ENCODE data around the gene MYLK.

MYLK gene

GRCh38 chr3:123656691-123657090, 227.4 kb downstream of the MYLK start:
- DNase-seq (ENCODE audit: insufficient read length, low spot score) (no peak), FAIRE-seq (no peak)

- DNase-seq (ENCODE audit: insufficient read length, low spot score) (no peak), FAIRE-seq (no peak)
Measured at GRCh38 chr3:123656274-123656673, 227.9 kb downstream of the MYLK start.

- DNase-seq (ENCODE audit: insufficient read length, low spot score) = no peak
- no peak for FAIRE-seq
Measured at GRCh38 chr3:123655400-123655799, 228.7 kb downstream of the MYLK start.

GRCh38 chr3:123653221-123653682, 230.9 kb downstream of the MYLK start:
- DNase-seq (ENCODE audit: insufficient read length, low spot score) (no peak), FAIRE-seq (no peak)

- DNase-seq (ENCODE audit: insufficient read length, low spot score) (peak; percentile 62), FAIRE-seq (peak; percentile 75)
Measured at GRCh38 chr3:123652342-123652984, 231.7 kb downstream of the MYLK start.

- FAIRE-seq (no peak), DNase-seq (ENCODE audit: insufficient read length, low spot score) (no peak)
Measured at GRCh38 chr3:123651449-123652341, 232.4 kb downstream of the MYLK start.

GRCh38 chr3:123650101-123650500, 234.0 kb downstream of the MYLK start:
- DNase-seq (ENCODE audit: insufficient read length, low spot score) (no peak), FAIRE-seq (no peak)

GRCh38 chr3:123648696-123649405, 235.3 kb downstream of the MYLK start:
- no peak for DNase-seq (ENCODE audit: insufficient read length, low spot score)
- no peak for FAIRE-seq

- DNase-seq (ENCODE audit: insufficient read length, low spot score) = no peak
- FAIRE-seq = no peak
Measured at GRCh38 chr3:123644358-123644757, 239.8 kb downstream of the MYLK start.

GRCh38 chr3:123642957-123643330, 241.2 kb downstream of the MYLK start:
- no peak for FAIRE-seq
- no peak for DNase-seq (ENCODE audit: insufficient read length, low spot score)

GRCh38 chr3:123642182-123642956, 241.8 kb downstream of the MYLK start:
- DNase-seq (ENCODE audit: insufficient read length, low spot score) = peak; percentile 75
- FAIRE-seq = peak; percentile 89

- FAIRE-seq = no peak
- no peak for DNase-seq (ENCODE audit: insufficient read length, low spot score)
Measured at GRCh38 chr3:123641505-123641904, 242.6 kb downstream of the MYLK start.

GRCh38 chr3:123640740-123641462, 243.2 kb downstream of the MYLK start:
- FAIRE-seq (no peak), DNase-seq (ENCODE audit: insufficient read length, low spot score) (no peak)

GRCh38 chr3:123640311-123640710, 243.8 kb downstream of the MYLK start:
- FAIRE-seq (no peak), DNase-seq (ENCODE audit: insufficient read length, low spot score) (no peak)

GRCh38 chr3:123638936-123639689, 245.0 kb downstream of the MYLK start:
- FAIRE-seq = no peak

GRCh38 chr3:123637841-123638240, 246.3 kb downstream of the MYLK start:
- FAIRE-seq = no peak
- DNase-seq (ENCODE audit: insufficient read length, low spot score) = no peak

More at GRCh38 chr3:123638936-123639689, 245.0 kb downstream of the MYLK start:
- DNase-seq (ENCODE audit: insufficient read length, low spot score) = no peak

- no peak for FAIRE-seq
- DNase-seq (ENCODE audit: insufficient read length, low spot score) = no peak
Measured at GRCh38 chr3:123637131-123637530, 247.0 kb downstream of the MYLK start.

GRCh38 chr3:123636431-123636841, 247.7 kb downstream of the MYLK start:
- FAIRE-seq (no peak), DNase-seq (ENCODE audit: insufficient read length, low spot score) (no peak)

GRCh38 chr3:123635717-123636116, 248.4 kb downstream of the MYLK start:
- no peak for DNase-seq (ENCODE audit: insufficient read length, low spot score)
- FAIRE-seq = no peak
